Measurements from ENCODE around the gene TBC1D22A. TPM values are rescaled to one million over a fixed set of nuclear protein-coding genes. Genes with fewer than 3 reads are reported as not detected.
A peak's percentile ranks its signal among the peaks of the same experiment; 100 is the strongest.

TBC1D22A gene
- total RNA-seq, 2 experiments from 2014 or later, result 33.2 to 34.9 TPM

GRCh38 chr22:46963672-46964545, 201.5 kb downstream of the TBC1D22A start:
- Mint-ChIP-seq H3K27ac (no peak overlapping the region), H3K4me3 (no peak overlapping the region), H3K36me3 (no peaks in the 10 kb centered on the region), H3K4me1 (ENCODE audit: low read depth) (peaks cover 19% of the 10 kb centered on the region), H3K27me3 (no peaks in the 10 kb centered on the region), H3K9me3 (no peaks in the 10 kb centered on the region)
- intact Hi-C loops (cut with micrococcal nuclease), result no loop called here
- ChIA-PET CTCF (no interaction called here), POLR2A (no interaction called here)
- no peak for DNase-seq

GRCh38 chr22:46964773-46965550, 202.5 kb downstream of the TBC1D22A start:
- Mint-ChIP-seq H3K4me1 (ENCODE audit: low read depth) (peaks cover 30% of the 10 kb centered on the region), H3K36me3 (no peaks in the 10 kb centered on the region), H3K9me3 (no peaks in the 10 kb centered on the region), H3K4me3 (no peak overlapping the region), H3K27ac (no peak overlapping the region), H3K27me3 (no peaks in the 10 kb centered on the region)
- CTCF ChIA-PET, result no interaction called here
- no peak for DNase-seq
- intact Hi-C loops (cut with micrococcal nuclease), result no loop called here
- POLR2A ChIA-PET, result no interaction called here

DNA sequence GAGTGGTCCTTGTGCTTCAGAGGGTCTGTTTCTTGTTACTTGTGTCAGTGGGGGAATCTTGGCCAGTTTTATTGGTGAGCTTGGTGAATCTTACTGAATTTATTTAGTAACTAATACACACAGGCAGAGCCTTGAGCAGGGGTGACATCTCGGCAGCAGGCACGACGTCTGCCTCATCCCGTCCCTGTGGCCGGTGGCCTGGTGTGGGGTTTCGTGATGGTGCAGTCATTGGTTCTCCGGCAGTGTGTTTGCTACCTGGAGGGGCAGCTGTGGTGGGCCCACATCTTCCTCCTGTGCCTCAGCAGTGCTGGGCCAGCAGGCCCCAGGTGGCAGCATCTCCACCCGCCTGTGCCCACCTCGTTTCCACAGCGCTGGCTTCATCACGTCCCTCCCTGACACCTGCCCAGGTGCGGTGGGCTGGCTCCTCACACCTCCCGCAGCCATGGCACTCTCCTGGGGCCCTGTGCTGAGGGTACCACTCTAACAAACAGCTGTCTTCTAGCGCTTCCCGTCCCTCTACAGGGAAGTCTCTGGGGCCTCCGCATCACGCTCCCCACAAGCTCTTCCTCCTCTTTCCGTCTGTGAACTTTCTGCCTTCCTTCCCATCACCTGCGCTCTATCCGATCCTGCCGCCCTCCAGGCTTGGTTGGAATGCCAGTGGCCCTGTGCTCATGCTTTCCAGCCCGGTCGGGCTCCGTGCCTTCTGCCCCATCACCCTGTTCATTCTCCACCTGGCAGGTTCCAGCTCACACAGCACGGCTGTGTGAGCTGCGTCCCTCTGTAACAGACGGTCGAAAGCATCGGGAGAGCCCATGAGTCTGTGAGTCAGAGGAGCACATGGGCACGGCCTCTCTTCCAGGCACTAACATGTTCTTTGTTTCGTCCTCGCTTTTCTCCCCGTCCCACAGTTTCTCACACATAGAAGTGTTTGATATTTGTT, 203.4 kb downstream of the TBC1D22A start:
- H3K9me3 Mint-ChIP-seq, result no peaks in the 10 kb centered on the region
- no peak overlapping the region for H3K27ac Mint-ChIP-seq
- H3K36me3 Mint-ChIP-seq, result no peaks in the 10 kb centered on the region
- ChIA-PET CTCF (interaction anchor here (1.4 kb wide), 1 partner anchor 14 kb away, joined by 3 read pairs; no protein-coding TSS in a partner anchor), POLR2A (no interaction called here)
- no peaks in the 10 kb centered on the region for H3K27me3 Mint-ChIP-seq
- H3K4me1 Mint-ChIP-seq (ENCODE audit: low read depth), result peaks cover 36% of the 10 kb centered on the region
- no peak for DNase-seq
- intact Hi-C loops (cut with micrococcal nuclease), result no loop called here
- no peak overlapping the region for H3K4me3 Mint-ChIP-seq

DNA sequence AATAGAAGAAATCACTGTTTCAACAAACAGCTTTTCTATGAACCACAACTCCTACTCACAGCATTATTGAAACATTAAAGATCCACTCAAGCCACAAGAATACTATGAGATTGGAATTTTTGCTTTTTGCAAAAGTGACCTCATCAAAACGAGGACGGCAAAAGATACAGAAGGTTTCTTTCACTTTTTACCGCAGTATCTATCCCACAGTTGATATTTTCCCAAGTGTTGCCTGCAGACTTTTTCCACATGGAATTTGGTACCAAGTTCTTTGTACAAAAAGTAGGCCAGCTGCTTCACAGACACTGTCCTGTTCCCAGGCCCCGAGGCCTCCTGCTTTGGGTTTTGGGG, 204.0 kb downstream of the TBC1D22A start:
- Mint-ChIP-seq H3K4me3 (no peak overlapping the region), H3K27me3 (no peaks in the 10 kb centered on the region), H3K4me1 (ENCODE audit: low read depth) (peaks cover 34% of the 10 kb centered on the region), H3K27ac (no peak overlapping the region), H3K9me3 (no peaks in the 10 kb centered on the region), H3K36me3 (no peaks in the 10 kb centered on the region)
- no peak for DNase-seq
- intact Hi-C loops (cut with micrococcal nuclease), result no loop called here
- CTCF ChIA-PET, result interaction anchor here (1.4 kb wide), 1 partner anchor 14 kb away, joined by 3 read pairs; no protein-coding TSS in a partner anchor
- POLR2A ChIA-PET, result no interaction called here

GRCh38 chr22:46966846-46967245, 204.4 kb downstream of the TBC1D22A start:
- POLR2A ChIA-PET, result no interaction called here
- Mint-ChIP-seq H3K36me3 (no peaks in the 10 kb centered on the region), H3K9me3 (no peaks in the 10 kb centered on the region), H3K27me3 (no peaks in the 10 kb centered on the region), H3K4me1 (ENCODE audit: low read depth) (peaks cover 34% of the 10 kb centered on the region), H3K27ac (no peak overlapping the region), H3K4me3 (no peak overlapping the region)
- CTCF ChIA-PET, result interaction anchor here (1.4 kb wide), 1 partner anchor 15 kb away, joined by 3 read pairs; no protein-coding TSS in a partner anchor
- intact Hi-C loops (cut with micrococcal nuclease), result no loop called here
- no peak for DNase-seq

- ChIA-PET POLR2A (no interaction called here), CTCF (interaction anchor here (1.4 kb wide), 1 partner anchor 15 kb away, joined by 3 read pairs; no protein-coding TSS in a partner anchor)
- Mint-ChIP-seq H3K36me3 (no peaks in the 10 kb centered on the region), H3K9me3 (no peaks in the 10 kb centered on the region), H3K4me1 (ENCODE audit: low read depth) (peaks cover 34% of the 10 kb centered on the region), H3K27me3 (no peaks in the 10 kb centered on the region), H3K27ac (no peak overlapping the region), H3K4me3 (no peak overlapping the region)
- intact Hi-C loops (cut with micrococcal nuclease), result no loop called here
- DNase-seq, result no peak
Observed at GRCh38 chr22:46967445-46968358, 205.3 kb downstream of the TBC1D22A start.

GRCh38 chr22:46968359-46968740, 205.9 kb downstream of the TBC1D22A start:
- Mint-ChIP-seq H3K4me3 (no peak overlapping the region), H3K36me3 (no peaks in the 10 kb centered on the region), H3K27ac (no peak overlapping the region), H3K27me3 (no peaks in the 10 kb centered on the region), H3K9me3 (no peaks in the 10 kb centered on the region), H3K4me1 (ENCODE audit: low read depth) (peaks cover 34% of the 10 kb centered on the region)
- DNase-seq, result no peak
- intact Hi-C loops (cut with micrococcal nuclease), result no loop called here
- CTCF ChIA-PET, result no interaction called here
- POLR2A ChIA-PET, result no interaction called here

GRCh38 chr22:46968848-46969247, 206.4 kb downstream of the TBC1D22A start:
- Mint-ChIP-seq H3K36me3 (no peaks in the 10 kb centered on the region), H3K27me3 (no peaks in the 10 kb centered on the region), H3K9me3 (no peaks in the 10 kb centered on the region), H3K27ac (no peak overlapping the region), H3K4me3 (no peak overlapping the region), H3K4me1 (ENCODE audit: low read depth) (peaks cover 34% of the 10 kb centered on the region)
- intact Hi-C loops (cut with micrococcal nuclease), result no loop called here
- POLR2A ChIA-PET, result no interaction called here
- DNase-seq, result no peak
- CTCF ChIA-PET, result no interaction called here

- DNase-seq, result peak; percentile 82
- Mint-ChIP-seq H3K9me3 (no peaks in the 10 kb centered on the region), H3K27ac (no peak overlapping the region), H3K36me3 (no peaks in the 10 kb centered on the region), H3K27me3 (no peaks in the 10 kb centered on the region), H3K4me1 (ENCODE audit: low read depth) (peaks cover 34% of the 10 kb centered on the region), H3K4me3 (no peak overlapping the region)
- POLR2A ChIA-PET, result no interaction called here
- CTCF ChIA-PET, result no interaction called here
- intact Hi-C loops (cut with micrococcal nuclease), result no loop called here
Observed at GRCh38 chr22:46969491-46969890, 207.0 kb downstream of the TBC1D22A start.

GRCh38 chr22:46969961-46970360, 207.5 kb downstream of the TBC1D22A start:
- no peak overlapping the region for H3K4me3 Mint-ChIP-seq
- CTCF ChIA-PET, result no interaction called here

GRCh38 chr22:46970411-46971098, 208.1 kb downstream of the TBC1D22A start:
- peaks cover 4% of the 10 kb centered on the region for H3K36me3 Mint-ChIP-seq
- intact Hi-C loops (cut with micrococcal nuclease), result no loop called here
- peaks cover 34% of the 10 kb centered on the region for H3K4me1 Mint-ChIP-seq (ENCODE audit: low read depth)
- CTCF ChIA-PET, result no interaction called here
- DNase-seq, result no peak
- no peak overlapping the region for H3K4me3 Mint-ChIP-seq
- POLR2A ChIA-PET, result no interaction called here
- H3K9me3 Mint-ChIP-seq, result no peaks in the 10 kb centered on the region
- no peaks in the 10 kb centered on the region for H3K27me3 Mint-ChIP-seq
- no peak overlapping the region for H3K27ac Mint-ChIP-seq

More at GRCh38 chr22:46969961-46970360, 207.5 kb downstream of the TBC1D22A start:
- Mint-ChIP-seq H3K9me3 (no peaks in the 10 kb centered on the region), H3K27me3 (no peaks in the 10 kb centered on the region), H3K4me1 (ENCODE audit: low read depth) (peaks cover 34% of the 10 kb centered on the region), H3K36me3 (peaks cover 3% of the 10 kb centered on the region), H3K27ac (no peak overlapping the region)
- intact Hi-C loops (cut with micrococcal nuclease), result no loop called here
- POLR2A ChIA-PET, result no interaction called here
- DNase-seq, result no peak
